Neural cell (in vitro differentiated cells): ENCODE results near the gene FAM89A.

Source experiments
- CTCF ChIP-seq: fragments of 450-650 bp; IDR thresholded peaks from 2 replicates; pipeline ENCODE4 v1.5.1; 2014; ENCODE audit warnings: antibody characterized with exemption, mild to moderate bottlenecking, moderate library complexity; ENCODE audit not compliant: poor library complexity, severe bottlenecking
- EZH2 ChIP-seq: fragments of 200-600, 300-800 bp; shearing (Covaris generic), sonication (generic); IDR thresholded peaks from 2 replicates; pipeline ENCODE4 v1.6.1; 2014; ENCODE audit warnings: antibody characterized with exemption, low read length, borderline replicate concordance, mild to moderate bottlenecking; ENCODE audit not compliant: insufficient read depth, poor library complexity, severe bottlenecking
- POLR2AphosphoS5 ChIP-seq: IDR thresholded peaks from 2 replicates; pipeline ENCODE4 v1.6.1; 2012
- TAF1 ChIP-seq: IDR thresholded peaks from 2 replicates; pipeline ENCODE4 v1.6.1; 2012; ENCODE audit warnings: low read depth

- TF ChIP-seq POLR2AphosphoS5 = no peak
- no peak for TF ChIP-seq CTCF
- TF ChIP-seq EZH2 = no peak
- no peak for TF ChIP-seq TAF1
Measured at GRCh38 chr1:231013391-231014015, 26.6 kb downstream of the FAM89A start.
